K562 (cell line): ENCODE data around the gene NPTXR.

Experiments
- CREB3 ChIP-seq: fragments of 450-650 bp; conservative IDR thresholded peaks from 2 replicates; pipeline ENCODE4 v1.6.1; 2016; ENCODE audit warnings: missing genetic modification characterization, low read depth, mild to moderate bottlenecking, missing compliant biosample characterization, moderate library complexity
- EP300 ChIP-seq: IDR thresholded peaks from 2 replicates; pipeline ENCODE4 v1.6.1; 2012; ENCODE audit warnings: low read length, improper control_type of control experiment
- ESRRB ChIP-seq: fragments of 250-450 bp; sonication (Bioruptor Pico); IDR thresholded peaks from 2 replicates; pipeline ENCODE4 v1.5.0; 2020; ENCODE audit warnings: mild to moderate bottlenecking, moderate library complexity, borderline replicate concordance
- KAT2B ChIP-seq: IDR thresholded peaks from one replicate; pipeline ENCODE4 v1.6.1; 2012; ENCODE audit warnings: low read depth, mild to moderate bottlenecking, control low read depth, inconsistent platforms, low read length, moderate library complexity
- NR2C1 ChIP-seq, 2 experiments: fragments of 450-650 bp; IDR thresholded peaks; 2 replicates each; pipeline ENCODE4 v1.6.1; 2017; ENCODE audit warnings: mild to moderate bottlenecking in 2 of 2, antibody characterized with exemption in 1 of 2, inconsistent platforms in 1 of 2, missing compliant biosample characterization in 1 of 2, missing genetic modification characterization in 1 of 2
- POLR2AphosphoS2 ChIP-seq: IDR thresholded peaks from 2 replicates; pipeline ENCODE4 v1.6.1; 2012; ENCODE audit warnings: low read length, improper control_type of control experiment
- SIN3A ChIP-seq, 2 experiments: fragments of 150-350 bp in 1 of 2; IDR thresholded peaks; 2 replicates each; pipeline ENCODE4 v1.6.1; 2011 to 2016; ENCODE audit warnings: borderline replicate concordance in 2 of 2, low read depth in 2 of 2, low read length in 2 of 2, mild to moderate bottlenecking in 2 of 2, moderate library complexity in 2 of 2; ENCODE audit not compliant: control insufficient read depth in 1 of 2
- TAF1 ChIP-seq: IDR thresholded peaks from 2 replicates; pipeline ENCODE4 v1.6.1; 2011; ENCODE audit warnings: mild to moderate bottlenecking, low read length, moderate library complexity; ENCODE audit not compliant: insufficient read depth, control insufficient read depth, severe bottlenecking; ENCODE audit errors: extremely low read depth
- TEAD4 ChIP-seq, 2 experiments: sonication (generic) in 1 of 2; formaldehyde crosslinking in 1 of 2; IDR thresholded peaks; 2 replicates each; pipeline versions ENCODE4 v1.6.1 to v1.8.0; 2012 to 2022; ENCODE audit warnings: borderline replicate concordance in 1 of 2, inconsistent platforms in 1 of 2, low read length in 1 of 2, mild to moderate bottlenecking in 1 of 2, missing genetic modification reagents in 1 of 2
- YY1 ChIP-seq, 3 experiments: IDR thresholded peaks; 2 replicates each; pipeline ENCODE4 v1.6.1; 2011; ENCODE audit warnings: low read length in 2 of 3, mild to moderate bottlenecking in 2 of 3, moderate library complexity in 2 of 3, borderline replicate concordance in 1 of 3, control low read depth in 1 of 3, low read depth in 1 of 3; ENCODE audit not compliant: insufficient read depth in 3 of 3, insufficient replicate concordance in 2 of 3, control insufficient read depth in 1 of 3, insufficient read length in 1 of 3; ENCODE audit errors: extremely low read depth in 1 of 3
- ZNF224 ChIP-seq: sonication (generic); formaldehyde crosslinking; IDR thresholded peaks from 2 replicates; pipeline ENCODE4 v1.8.0; 2022; ENCODE audit warnings: mild to moderate bottlenecking, missing genetic modification reagents
- TF ChIP-seq, protein P1 (sequence below): sonication (generic); formaldehyde crosslinking; IDR thresholded peaks from 2 replicates; pipeline ENCODE4 v1.8.1; 2022; ENCODE audit warnings: missing genetic modification reagents

- TF ChIP-seq KAT2B (no peak), ESRRB (CRISPR knock-in tag) (no peak), ZNF224 (CRISPR knock-in tag) (no peak), CREB3 (no peak), EP300 (no peak), SIN3A (IDR thresholded peaks at IDR 0.05; ENCODE audit: borderline replicate concordance in 2 of 2, control insufficient read depth in 1 of 2, low read depth in 2 of 2, low read length in 2 of 2) (no peak), YY1 (IDR thresholded peaks at IDR 0.05; ENCODE audit: borderline replicate concordance in 1 of 3, control insufficient read depth in 1 of 3, extremely low read depth in 1 of 3, insufficient read depth in 3 of 3, insufficient read length in 1 of 3, insufficient replicate concordance in 2 of 3, low read depth in 1 of 3, low read length in 2 of 3) (no peak), POLR2AphosphoS2 (no peak), TAF1 (no peak), TEAD4 (IDR thresholded peaks at IDR 0.05; ENCODE audit: low read length) (no peak), TEAD4 (CRISPR knock-in tag; IDR thresholded peaks at IDR 0.05; ENCODE audit: borderline replicate concordance) (no peak), NR2C1 (IDR thresholded peaks at IDR 0.05) (no peak), NR2C1 (tag; IDR thresholded peaks at IDR 0.05) (no peak)
- TF ChIP-seq, protein P1, sequence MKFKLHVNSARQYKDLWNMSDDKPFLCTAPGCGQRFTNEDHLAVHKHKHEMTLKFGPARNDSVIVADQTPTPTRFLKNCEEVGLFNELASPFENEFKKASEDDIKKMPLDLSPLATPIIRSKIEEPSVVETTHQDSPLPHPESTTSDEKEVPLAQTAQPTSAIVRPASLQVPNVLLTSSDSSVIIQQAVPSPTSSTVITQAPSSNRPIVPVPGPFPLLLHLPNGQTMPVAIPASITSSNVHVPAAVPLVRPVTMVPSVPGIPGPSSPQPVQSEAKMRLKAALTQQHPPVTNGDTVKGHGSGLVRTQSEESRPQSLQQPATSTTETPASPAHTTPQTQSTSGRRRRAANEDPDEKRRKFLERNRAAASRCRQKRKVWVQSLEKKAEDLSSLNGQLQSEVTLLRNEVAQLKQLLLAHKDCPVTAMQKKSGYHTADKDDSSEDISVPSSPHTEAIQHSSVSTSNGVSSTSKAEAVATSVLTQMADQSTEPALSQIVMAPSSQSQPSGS (CRISPR knock-in tag): no peak
Observed at GRCh38 chr22:38861170-38861876, 17.5 kb upstream of the NPTXR start.
